C1 segment of cervical spinal cord (tissue), 14 donors: ENCODE results near the gene VAC14.

ENCODE experiments used
- DNase-seq, 14 donors: peaks; one replicate each; lab custom pipeline; 2025; lab: John Stamatoyannopoulos, UW

Gene VAC14

GRCh38 chr16:70709457-70709856, 91.5 kb downstream of the VAC14 start:
- no peak for DNase-seq

GRCh38 chr16:70708366-70709246, 92.4 kb downstream of the VAC14 start:
- DNase-seq = peak in 1 of 14 donors; percentile 58

- no peak for DNase-seq
These were observed 94.0 kb downstream of the VAC14 start for GRCh38 chr16:70706948-70707465.

GRCh38 chr16:70705056-70705455, 95.9 kb downstream of the VAC14 start:
- no peak for DNase-seq

- DNase-seq = peak in 1 of 14 donors; percentile 48
These were observed 96.4 kb downstream of the VAC14 start for GRCh38 chr16:70704586-70704985.

GRCh38 chr16:70703835-70704381, 97.0 kb downstream of the VAC14 start:
- no peak for DNase-seq

GRCh38 chr16:70703041-70703834, 97.7 kb downstream of the VAC14 start:
- peak in 3 of 14 donors; percentile 22 to 86 (median 47) for DNase-seq

GRCh38 chr16:70702624-70703023, 98.3 kb downstream of the VAC14 start:
- DNase-seq = no peak

- no peak for DNase-seq
These were observed 99.0 kb downstream of the VAC14 start for GRCh38 chr16:70701998-70702397.

GRCh38 chr16:70701596-70701995, 99.4 kb downstream of the VAC14 start:
- no peak for DNase-seq

- peak in 1 of 14 donors; percentile 38 for DNase-seq
These were observed 99.9 kb downstream of the VAC14 start for GRCh38 chr16:70701036-70701435.

GRCh38 chr16:70700101-70701020, 100.6 kb downstream of the VAC14 start:
- peak in 13 of 14 donors; percentile 51 to 91 (median 77) for DNase-seq

- no peak for DNase-seq
These were observed 101.3 kb downstream of the VAC14 start for GRCh38 chr16:70699696-70700095.

GRCh38 chr16:70698901-70699300, 102.1 kb downstream of the VAC14 start:
- no peak for DNase-seq

- no peak for DNase-seq
These were observed 103.3 kb downstream of the VAC14 start for GRCh38 chr16:70697594-70698170.

GRCh38 chr16:70696952-70697593, 103.9 kb downstream of the VAC14 start:
- DNase-seq = no peak

- DNase-seq = no peak
These were observed 104.6 kb downstream of the VAC14 start for GRCh38 chr16:70696355-70696754.

GRCh38 chr16:70695331-70696070, 105.5 kb downstream of the VAC14 start:
- DNase-seq = peak in 1 of 14 donors; percentile 47

- peak in 1 of 14 donors; percentile 73 for DNase-seq
These were observed 106.1 kb downstream of the VAC14 start for GRCh38 chr16:70694868-70695218.
